Right lobe of liver (tissue), 6 donors: Measurements from ENCODE around the gene ETNPPL. TPM values are rescaled to one million over a fixed set of nuclear protein-coding genes. Genes with fewer than 3 reads are reported as not detected.
A peak's percentile ranks its signal among the peaks of the same experiment; 100 is the strongest.

Source experiments
- ATAC-seq, 4 donors: fragments of 200-7000 bp; cut with Tn5 transposase; one replicate each; pipeline ENCODE4 v1.9.1; 2020; ENCODE audit warnings: mild to moderate bottlenecking in 4 of 4, moderate library complexity in 4 of 4
- DNase-seq, 3 donors: peaks; one replicate each; pipeline ENCODE4 v3.0.0-alpha.2; 2020
- H3K27ac ChIP-seq, 3 donors: fragments of 200-600 bp; one replicate each; pipeline ENCODE4 v1.8.0; 2022
- H3K27me3 ChIP-seq, 2 donors: fragments of 200-600 bp; one replicate each; pipeline ENCODE4 v1.8.0; 2022
- H3K36me3 ChIP-seq, 4 donors: fragments of 200-600 bp; sonication (generic) in 1 of 4; one replicate each; pipeline versions ENCODE4 v1.5.1 to v1.8.0; 2017 to 2022; ENCODE audit warnings: control low read depth in 1 of 4
- H3K4me1 ChIP-seq, 4 donors: fragments of 200-600 bp; sonication (generic) in 1 of 4; one replicate each; pipeline versions ENCODE4 v1.5.1 to v1.8.0; 2017 to 2022; ENCODE audit warnings: control low read depth in 1 of 4
- H3K4me3 ChIP-seq, 3 donors: fragments of 200-600 bp; one replicate each; pipeline ENCODE4 v1.8.0; 2022
- H3K9me3 ChIP-seq, 4 donors: fragments of 200-600 bp; sonication (generic) in 1 of 4; one replicate each; pipeline versions ENCODE4 v1.5.1 to v1.8.0; 2017 to 2022; ENCODE audit warnings: control low read depth in 1 of 4
- POLR2A ChIP-seq: fragments of 450-650 bp; IDR thresholded peaks from one replicate; pipeline ENCODE4 v1.6.1; 2017; ENCODE audit warnings: antibody characterized with exemption, mild to moderate bottlenecking
- WGBS: methylation state at CpG from one replicate; pipeline ENCODE4 v1.1.6; 2018; ENCODE audit warnings: low coverage, low lambda C conversion rate; ENCODE audit not compliant: insufficient coverage; ENCODE audit errors: missing lambda C conversion rate; 5-methylcytosine and 5-hydroxymethylcytosine counted together
- intact Hi-C, 2 donors: fragments of 100-400 bp; cut with DNase I; formaldehyde crosslinking; loops; one replicate each; pipeline versions ENCODE4 v1.11.2 to v1.14.1; 2022
- total RNA-seq, 6 experiments: library from RNA; depleted of rRNA in 2 of 6; stranded (reverse); fragments of >200 nt in 2 of 6; fragmentation: NEBNext Ultra II Directional in 3 of 6; extraction: Animal tissue kit (Norgen Biotek cat#: 25700) in 3 of 6; gene quantifications; one replicate each; pipeline versions ENCODE4 v1.1.0 to v1.2.4, GENCODE V29; 2016 to 2023
- TF ChIP-seq, protein P1 (sequence below), 4 donors: fragments of 200-600 bp in 3 of 4; fragments of 450-650 bp in 1 of 4; IDR thresholded peaks; one replicate each; pipeline versions ENCODE4 v1.5.1 to v1.8.0; 2016 to 2022; ENCODE audit warnings: antibody characterized with exemption in 4 of 4, mild to moderate bottlenecking in 2 of 4
- donor health status: DM: no; HTN: yes; CAD: no.
- donor health status: DM: no; HTN: no; CAD: no.
- donor health status: DM: no; HTN: no; CAD: no.
- donor health status: DM: no; HTN: yes; CAD: no.
- donor health status: DM: no; HTN: yes; CAD: no.

ETNPPL gene
- total RNA-seq, 6 experiments from 2014 or later = 15.7 to 125 (median 22.5) TPM

DNA sequence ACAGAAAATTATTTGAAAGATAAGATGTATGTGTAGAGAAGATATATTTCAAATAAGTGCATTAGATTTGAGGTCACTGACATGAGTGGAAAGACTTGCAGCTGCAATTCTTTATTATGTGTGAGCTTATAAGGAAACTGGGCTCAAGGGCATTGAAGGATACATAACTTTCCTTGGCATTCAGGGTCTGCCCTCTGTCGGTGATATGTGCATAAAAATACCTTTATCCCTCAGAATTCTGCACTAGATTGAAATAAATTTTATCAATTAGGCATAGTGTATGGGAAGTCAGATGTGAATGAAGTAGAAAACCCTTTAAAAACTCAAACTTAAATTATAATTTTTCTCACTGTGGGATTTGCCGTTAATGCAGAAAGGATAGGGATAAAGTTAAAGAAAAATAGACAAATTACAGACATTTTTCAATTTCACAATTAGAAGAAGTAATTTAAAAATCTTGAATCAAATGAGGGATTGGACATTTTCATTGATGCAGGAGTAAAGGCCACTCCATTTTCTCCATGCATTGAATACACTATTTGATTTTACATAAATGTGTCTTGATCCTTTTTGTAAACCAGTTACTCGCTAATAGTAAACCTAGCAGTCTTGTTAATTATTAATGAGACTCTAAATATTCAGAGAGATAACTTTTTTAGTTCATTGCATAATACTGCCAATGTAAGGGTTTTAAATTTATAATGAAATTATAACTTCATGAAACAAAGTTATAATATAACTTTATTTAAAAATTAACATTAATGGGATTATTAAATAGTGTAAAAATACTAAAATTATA, 21.0 kb upstream of the ETNPPL start:
- 27% methylated on average over 3 of the region's 3 CpGs for WGBS
- TF ChIP-seq, protein P1, sequence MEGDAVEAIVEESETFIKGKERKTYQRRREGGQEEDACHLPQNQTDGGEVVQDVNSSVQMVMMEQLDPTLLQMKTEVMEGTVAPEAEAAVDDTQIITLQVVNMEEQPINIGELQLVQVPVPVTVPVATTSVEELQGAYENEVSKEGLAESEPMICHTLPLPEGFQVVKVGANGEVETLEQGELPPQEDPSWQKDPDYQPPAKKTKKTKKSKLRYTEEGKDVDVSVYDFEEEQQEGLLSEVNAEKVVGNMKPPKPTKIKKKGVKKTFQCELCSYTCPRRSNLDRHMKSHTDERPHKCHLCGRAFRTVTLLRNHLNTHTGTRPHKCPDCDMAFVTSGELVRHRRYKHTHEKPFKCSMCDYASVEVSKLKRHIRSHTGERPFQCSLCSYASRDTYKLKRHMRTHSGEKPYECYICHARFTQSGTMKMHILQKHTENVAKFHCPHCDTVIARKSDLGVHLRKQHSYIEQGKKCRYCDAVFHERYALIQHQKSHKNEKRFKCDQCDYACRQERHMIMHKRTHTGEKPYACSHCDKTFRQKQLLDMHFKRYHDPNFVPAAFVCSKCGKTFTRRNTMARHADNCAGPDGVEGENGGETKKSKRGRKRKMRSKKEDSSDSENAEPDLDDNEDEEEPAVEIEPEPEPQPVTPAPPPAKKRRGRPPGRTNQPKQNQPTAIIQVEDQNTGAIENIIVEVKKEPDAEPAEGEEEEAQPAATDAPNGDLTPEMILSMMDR (IDR thresholded peaks at IDR 0.05) = peak; percentile 43 to 61 (median 54)
- TF ChIP-seq POLR2A = no peak
- H3K27ac ChIP-seq = peak overlapping the region in 1 of 3 donors; percentile 14
- no peaks in the 10 kb centered on the region for H3K9me3 ChIP-seq
- peaks cover 0 to 14% (median 0%) of the 10 kb centered on the region in 4 donors for H3K4me1 ChIP-seq
- H3K36me3 ChIP-seq = no peaks in the 10 kb centered on the region
- intact Hi-C loops = no loop called here
- peak overlapping the region in 1 of 3 donors; percentile 11 for H3K4me3 ChIP-seq
- no peak for DNase-seq
- no peaks in the 10 kb centered on the region for H3K27me3 ChIP-seq
- ATAC-seq = peak; percentile 92 to 97 (median 93)

DNA sequence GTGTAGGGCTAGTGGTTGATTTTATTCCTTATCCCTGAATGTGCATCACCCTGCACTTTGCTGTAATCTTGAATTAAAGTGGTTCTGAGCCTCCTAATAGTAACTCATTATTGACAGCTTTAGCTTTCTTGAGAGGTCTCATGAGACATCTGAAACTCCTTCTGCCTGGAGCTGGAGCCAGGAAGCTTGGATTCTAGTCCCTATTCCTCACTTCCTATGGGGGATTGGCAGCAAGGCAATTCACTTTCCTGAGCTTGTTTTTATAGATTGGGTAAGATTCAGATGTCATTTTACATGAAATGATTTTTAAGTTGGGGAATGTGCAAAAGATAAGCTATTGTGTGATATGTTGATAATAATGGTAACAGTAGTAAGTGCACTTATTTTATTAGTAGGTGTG, 17.1 kb upstream of the ETNPPL start:
- TF ChIP-seq, protein P1 (IDR thresholded peaks at IDR 0.05) = no peak
- no peak for TF ChIP-seq POLR2A
- no peaks in the 10 kb centered on the region for H3K27me3 ChIP-seq
- ATAC-seq = no peak

DNA sequence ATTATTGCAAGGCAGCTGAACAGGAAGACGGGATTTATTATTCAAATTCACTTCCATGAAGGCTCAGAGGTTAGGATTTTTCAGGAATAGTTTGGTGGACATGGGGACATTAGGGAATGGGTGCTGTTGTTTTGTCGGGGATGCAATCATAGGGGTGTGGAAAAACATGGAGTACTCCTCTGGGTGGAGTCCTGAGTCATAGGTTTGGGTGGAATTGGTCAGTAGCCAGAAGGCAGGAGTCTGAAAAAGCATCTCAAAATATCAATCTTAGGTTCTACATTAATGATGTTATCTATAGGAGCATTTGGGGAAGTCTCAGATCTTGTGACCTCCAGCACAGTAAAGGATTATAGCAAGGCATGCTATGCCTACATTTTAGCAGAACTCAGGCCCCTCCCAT, 14.5 kb upstream of the ETNPPL start:
- intact Hi-C loops = no loop called here
- Histone ChIP-seq H3K4me3 (no peak overlapping the region), H3K4me1 (peaks cover 0 to 24% (median 6%) of the 10 kb centered on the region in 4 donors), H3K36me3 (no peaks in the 10 kb centered on the region), H3K27ac (no peak overlapping the region), H3K27me3 (no peaks in the 10 kb centered on the region), H3K9me3 (no peaks in the 10 kb centered on the region)
- ATAC-seq = no peak
- DNase-seq = no peak
- TF ChIP-seq POLR2A = no peak
- TF ChIP-seq, protein P1 (IDR thresholded peaks at IDR 0.05) = no peak
- WGBS = 96% methylated on average over 2 of the region's 2 CpGs

More for the DNA sequence above, 17.1 kb upstream of the ETNPPL start:
- Histone ChIP-seq H3K27ac (no peak overlapping the region), H3K4me3 (no peak overlapping the region), H3K36me3 (no peaks in the 10 kb centered on the region), H3K9me3 (no peaks in the 10 kb centered on the region), H3K4me1 (peaks cover 0 to 21% (median 3%) of the 10 kb centered on the region in 4 donors)
- DNase-seq = no peak
- intact Hi-C loops = no loop called here

DNA sequence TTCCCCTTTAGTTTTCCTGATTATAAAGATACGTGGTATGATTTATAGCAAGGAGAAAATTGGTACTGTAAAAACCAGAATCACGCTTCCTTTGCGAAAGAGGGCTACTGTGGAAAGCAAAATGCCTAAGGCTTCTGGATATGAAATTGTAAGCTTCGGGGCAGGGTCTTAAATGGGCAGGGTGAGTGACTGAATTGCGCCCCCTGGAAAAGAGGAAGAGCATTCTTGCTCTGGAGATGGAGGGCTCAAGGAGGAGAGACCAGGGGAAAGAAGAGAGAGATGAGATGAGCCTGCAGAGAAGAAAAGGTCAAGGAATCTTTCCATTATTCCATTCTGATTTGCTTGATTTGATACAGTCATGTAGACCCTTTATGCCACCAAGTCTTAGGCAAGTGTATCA, 13.1 kb upstream of the ETNPPL start:
- Histone ChIP-seq H3K4me1 (peaks cover 0 to 34% (median 6%) of the 10 kb centered on the region in 4 donors), H3K36me3 (no peaks in the 10 kb centered on the region), H3K9me3 (no peaks in the 10 kb centered on the region), H3K27ac (no peak overlapping the region), H3K27me3 (no peaks in the 10 kb centered on the region), H3K4me3 (no peak overlapping the region)
- TF ChIP-seq, protein P1 (IDR thresholded peaks at IDR 0.05) = no peak
- no peak for TF ChIP-seq POLR2A
- DNase-seq = no peak
- 59% methylated on average over 5 of the region's 5 CpGs for WGBS
- intact Hi-C loops = no loop called here
- ATAC-seq = no peak
